IMR-90 (cell line): ENCODE results near the gene SEMA3E. TPM values are rescaled to one million over a fixed set of nuclear protein-coding genes. Genes with fewer than 3 reads are reported as not detected.

Source experiments
- ATAC-seq: fragments of 200-7000 bp; cut with Tn5 transposase; 2 replicates; pipeline ENCODE4 v1.9.1; 2020; ENCODE audit warnings: low read depth, mild to moderate bottlenecking, moderate library complexity
- BruUV-seq: library from RNA; stranded (reverse); fragments of 400-500 nt; replicated peaks from 2 replicates; lab custom pipeline; 2021; lab: Mats Ljungman, UMichigan
- CTCF ChIA-PET: fragments of 300-600 bp; formaldehyde crosslinking; extraction: SDS; loops from one replicate; lab custom pipeline; 2021; ENCODE audit warnings: antibody characterized with exemption; lab: Yijun Ruan, JAX
- POLR2A ChIA-PET: fragments of 300-600 bp; sonication (Branson Sonifier 250); formaldehyde crosslinking; loops from one replicate; lab custom pipeline; 2022; ENCODE audit warnings: antibody characterized with exemption; ENCODE audit not compliant: unreplicated experiment; lab: Charles Lee
- DNase-seq: peaks from one replicate; pipeline ENCODE4 v3.0.0; 2013
- H2AFZ ChIP-seq: replicated peaks from 2 replicates; pipeline ENCODE3; 2013; ENCODE audit warnings: low read length, mild to moderate bottlenecking; ENCODE audit not compliant: poor library complexity
- H2AK5ac ChIP-seq: 2 replicates; pipeline ENCODE4 v1.6.1; 2013; ENCODE audit warnings: low read depth, low read length, inconsistent platforms
- H2AK9ac ChIP-seq: replicated peaks from 2 replicates; pipeline ENCODE3; 2013; ENCODE audit warnings: mild to moderate bottlenecking, low read depth, low read length, moderate library complexity; ENCODE audit not compliant: poor library complexity
- H2BK120ac ChIP-seq: 2 replicates; pipeline ENCODE4 v1.6.1; 2013; ENCODE audit warnings: low read depth, low read length, inconsistent platforms
- H2BK15ac ChIP-seq: 3 replicates; pipeline ENCODE4 v1.6.1; 2013; ENCODE audit warnings: low read depth, low read length, inconsistent platforms
- H2BK20ac ChIP-seq: 2 replicates; pipeline ENCODE4 v1.6.1; 2013; ENCODE audit warnings: low read depth, mild to moderate bottlenecking, inconsistent platforms, low read length, moderate library complexity
- H2BK5ac ChIP-seq: 2 replicates; pipeline ENCODE4 v1.6.1; 2013; ENCODE audit warnings: mild to moderate bottlenecking, low read depth, low read length, inconsistent platforms; ENCODE audit not compliant: poor library complexity, severe bottlenecking
- H3K14ac ChIP-seq: replicated peaks from 2 replicates; pipeline ENCODE4 v1.6.1; 2013; ENCODE audit warnings: low read depth, low read length, inconsistent platforms
- H3K18ac ChIP-seq: 2 replicates; pipeline ENCODE4 v1.6.1; 2013; ENCODE audit warnings: low read depth, low read length, control low read depth
- H3K23ac ChIP-seq: 2 replicates; pipeline ENCODE4 v1.6.1; 2013; ENCODE audit warnings: low read depth, low read length, inconsistent platforms
- H3K27ac ChIP-seq: 2 replicates; pipeline ENCODE4 v1.5.1; 2013; ENCODE audit warnings: mild to moderate bottlenecking, control low read depth, low read length; ENCODE audit not compliant: insufficient read depth
- H3K27me3 ChIP-seq: 2 replicates; pipeline ENCODE4 v1.6.1; 2013; ENCODE audit warnings: low read length; ENCODE audit not compliant: control insufficient read depth, insufficient read depth
- H3K36me3 ChIP-seq: 2 replicates; pipeline ENCODE4 v1.6.1; 2013; ENCODE audit warnings: low read length, mixed read lengths; ENCODE audit not compliant: control insufficient read depth, insufficient read depth
- H3K4ac ChIP-seq: 2 replicates; pipeline ENCODE4 v1.6.1; 2013; ENCODE audit warnings: low read depth, low read length, inconsistent platforms
- H3K4me1 ChIP-seq: 2 replicates; pipeline ENCODE4 v1.6.1; 2013; ENCODE audit warnings: low read length, mixed read lengths; ENCODE audit not compliant: control insufficient read depth, insufficient read depth
- H3K4me2 ChIP-seq: 2 replicates; pipeline ENCODE4 v1.6.1; 2013; ENCODE audit warnings: low read depth, mild to moderate bottlenecking, control low read depth, low read length, moderate library complexity
- H3K4me3 ChIP-seq: 2 replicates; pipeline ENCODE4 v1.5.1; 2013; ENCODE audit warnings: low read depth, mild to moderate bottlenecking, control low read depth, low read length, moderate library complexity; ENCODE audit not compliant: insufficient read depth
- H3K56ac ChIP-seq: 2 replicates; pipeline ENCODE4 v1.6.1; 2013; ENCODE audit warnings: low read length, inconsistent platforms; ENCODE audit not compliant: insufficient read depth; ENCODE audit errors: extremely low read depth
- H3K79me1 ChIP-seq, 2 experiments: 2 replicates each; pipeline ENCODE4 v1.6.1; 2013; ENCODE audit warnings: low read length in 2 of 2, inconsistent platforms in 1 of 2, low read depth in 1 of 2
- H3K9ac ChIP-seq: 2 replicates; pipeline ENCODE4 v1.6.1; 2013; ENCODE audit warnings: low read depth, low read length, control low read depth
- H3K9me1 ChIP-seq: 2 replicates; pipeline ENCODE4 v1.6.1; 2013; ENCODE audit warnings: low read length, inconsistent platforms; ENCODE audit not compliant: insufficient read depth
- H3K9me3 ChIP-seq: 2 replicates; pipeline ENCODE4 v1.6.1; 2013; ENCODE audit warnings: low read length; ENCODE audit not compliant: control insufficient read depth, insufficient read depth
- H4K20me1 ChIP-seq: 2 replicates; pipeline ENCODE4 v1.6.1; 2013; ENCODE audit warnings: low read length, inconsistent platforms; ENCODE audit not compliant: insufficient read depth
- H4K5ac ChIP-seq: 2 replicates; pipeline ENCODE4 v1.6.1; 2013; ENCODE audit warnings: mild to moderate bottlenecking, low read depth, low read length, control low read depth
- H4K8ac ChIP-seq, 2 experiments: 2 replicates each; pipeline ENCODE4 v1.6.1; 2013; ENCODE audit warnings: low read depth in 2 of 2, low read length in 2 of 2, control low read depth in 1 of 2, inconsistent platforms in 1 of 2
- H4K91ac ChIP-seq: 2 replicates; pipeline ENCODE4 v1.6.1; 2013; ENCODE audit warnings: low read depth, low read length, inconsistent platforms; ENCODE audit not compliant: insufficient read depth
- ELK1 ChIP-seq: fragments of 150-350 bp; IDR thresholded peaks from 2 replicates; pipeline ENCODE4 v1.6.1; 2016; ENCODE audit warnings: low read depth, mild to moderate bottlenecking, low read length, moderate library complexity, borderline replicate concordance
- MAFK ChIP-seq: IDR thresholded peaks from 2 replicates; pipeline ENCODE4 v1.6.1; 2012; ENCODE audit warnings: low read depth, low read length, improper control_type of control experiment
- RCOR1 ChIP-seq: IDR thresholded peaks from 2 replicates; pipeline ENCODE4 v1.6.1; 2012; ENCODE audit warnings: mild to moderate bottlenecking, low read length, improper control_type of control experiment; ENCODE audit not compliant: insufficient replicate concordance
- WGBS, 2 experiments: methylation state at CpG; one replicate each; pipeline versions ENCODE4 v1.1.5 to v1.1.7; 2013; ENCODE audit warnings: missing lambda C conversion rate in 2 of 2; ENCODE audit not compliant: insufficient read length in 1 of 2; ENCODE audit errors: extremely low coverage in 2 of 2; 5-methylcytosine and 5-hydroxymethylcytosine counted together
- dilution Hi-C: fragments of 300-500 bp; cut with HindIII; formaldehyde crosslinking; loops from one replicate; pipeline ENCODE4 v1.14.3; 2018; ENCODE audit warnings: low sequenced_read_pairs; ENCODE audit not compliant: unreplicated experiment
- in situ Hi-C: fragments of 300-500 bp; cut with MboI; formaldehyde crosslinking; loops from 3 replicates; pipeline ENCODE4 v1.14.3; 2019; ENCODE audit warnings: low sequenced_read_pairs, inconsistent platforms, mixed read lengths
- intact Hi-C: fragments of 100-400 bp; cut with micrococcal nuclease; formaldehyde crosslinking; loops from 2 replicates; pipeline ENCODE4 v1.10.0; 2022
- polyA plus RNA-seq, 3 experiments: library from polyadenylated mRNA; depleted of rRNA; stranded (reverse); fragments of >200 nt; gene quantifications; 2 replicates each; pipeline ENCODE4 v1.2.3, GENCODE V29; 2012; ENCODE audit warnings: low replicate concordance in 1 of 3
- total RNA-seq: library from RNA; depleted of rRNA; stranded (reverse); fragments of >200 nt; gene quantifications from 2 replicates; pipeline ENCODE4 v1.2.3, GENCODE V29; 2012
- TF ChIP-seq, protein P1 (sequence below): fragments of 150-350 bp; IDR thresholded peaks from 2 replicates; pipeline ENCODE4 v1.6.1; 2017; ENCODE audit warnings: mild to moderate bottlenecking, antibody characterized with exemption, low read length, low read depth

SEMA3E gene
- total and polyA plus RNA-seq, 2 of the 4 experiments (the other 2 are of a cell fraction): 0.31 to 0.72 TPM

DNA sequence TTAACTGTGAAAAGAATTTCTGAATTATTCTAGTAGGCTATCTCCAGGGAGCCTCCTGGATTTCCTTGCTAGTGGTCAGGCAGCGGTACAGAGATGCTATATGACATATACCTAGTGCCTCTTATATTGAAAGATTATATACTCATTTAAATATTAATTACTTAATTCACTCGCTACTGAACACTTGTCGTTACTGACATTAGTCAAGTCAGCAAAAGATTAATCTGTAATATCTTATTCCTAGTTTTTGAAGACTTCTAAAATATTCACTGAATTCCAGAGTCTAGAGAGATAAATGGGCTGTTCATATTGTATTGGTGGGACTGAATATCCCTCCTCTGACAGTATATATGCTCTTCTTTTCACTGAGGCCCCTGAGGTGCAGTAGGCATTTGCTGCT, 2.9 kb downstream of the SEMA3E start:
- Histone ChIP-seq H3K4me2 (no peak overlapping the region), H3K14ac (no peak overlapping the region), H4K8ac (no peak overlapping the region), H3K9me3 (no peaks in the 10 kb centered on the region), H3K9me1 (no peaks in the 10 kb centered on the region), H3K23ac (no peak overlapping the region), H3K56ac (no peak overlapping the region), H2BK15ac (no peak overlapping the region), H2BK5ac (no peak overlapping the region), H4K20me1 (no peaks in the 10 kb centered on the region), H3K79me1 (no peaks in the 10 kb centered on the region), H3K9ac (no peak overlapping the region), H3K27ac (no peak overlapping the region), H3K18ac (no peak overlapping the region), H3K27me3 (no peaks in the 10 kb centered on the region), H3K4me1 (no peaks in the 10 kb centered on the region), H2BK20ac (no peak overlapping the region), H2AK5ac (no peak overlapping the region), H3K4ac (no peak overlapping the region), H3K4me3 (no peak overlapping the region), H2AK9ac (no peak overlapping the region), H2AFZ (no peak overlapping the region), H2BK120ac (no peak overlapping the region), H4K91ac (no peak overlapping the region), H3K36me3 (no peaks in the 10 kb centered on the region), H4K5ac (no peak overlapping the region)
- TF ChIP-seq ELK1 (no peak), RCOR1 (no peak), MAFK (peak; percentile 25; the same call in 1 of the 2 replicates)
- TF ChIP-seq, protein P1, sequence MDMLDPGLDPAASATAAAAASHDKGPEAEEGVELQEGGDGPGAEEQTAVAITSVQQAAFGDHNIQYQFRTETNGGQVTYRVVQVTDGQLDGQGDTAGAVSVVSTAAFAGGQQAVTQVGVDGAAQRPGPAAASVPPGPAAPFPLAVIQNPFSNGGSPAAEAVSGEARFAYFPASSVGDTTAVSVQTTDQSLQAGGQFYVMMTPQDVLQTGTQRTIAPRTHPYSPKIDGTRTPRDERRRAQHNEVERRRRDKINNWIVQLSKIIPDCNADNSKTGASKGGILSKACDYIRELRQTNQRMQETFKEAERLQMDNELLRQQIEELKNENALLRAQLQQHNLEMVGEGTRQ: no peak
- DNase-seq: no peak
- in situ Hi-C loops: no loop called here
- no TSS peak for BruUV-seq
- POLR2A ChIA-PET: no interaction called here
- ATAC-seq: no peak
- CTCF ChIA-PET: no interaction called here
- dilution Hi-C loops: no loop called here
- intact Hi-C loops: no loop called here
- WGBS, 2 experiments: no CpG with 5 or more reads among the region's 3 CpGs
